IMR-90 (cell line): ENCODE measurements around the gene KCNT1. TPM values are rescaled to one million over a fixed set of nuclear protein-coding genes. Genes with fewer than 3 reads are reported as not detected.

ENCODE experiments used
- ATAC-seq: fragments of 200-7000 bp; cut with Tn5 transposase; 2 replicates; pipeline ENCODE4 v1.9.1; 2020; ENCODE audit warnings: low read depth, mild to moderate bottlenecking, moderate library complexity
- BruUV-seq: library from RNA; stranded (reverse); fragments of 400-500 nt; replicated peaks from 2 replicates; lab custom pipeline; 2021; lab: Mats Ljungman, UMichigan
- CTCF ChIA-PET: fragments of 300-600 bp; formaldehyde crosslinking; extraction: SDS; loops from one replicate; lab custom pipeline; 2021; ENCODE audit warnings: antibody characterized with exemption; lab: Yijun Ruan, JAX
- POLR2A ChIA-PET: fragments of 300-600 bp; sonication (Branson Sonifier 250); formaldehyde crosslinking; loops from one replicate; lab custom pipeline; 2022; ENCODE audit warnings: antibody characterized with exemption; ENCODE audit not compliant: unreplicated experiment; lab: Charles Lee
- DNase-seq: peaks from one replicate; pipeline ENCODE4 v3.0.0; 2013
- H2AFZ ChIP-seq: replicated peaks from 2 replicates; pipeline ENCODE3; 2013; ENCODE audit warnings: low read length, mild to moderate bottlenecking; ENCODE audit not compliant: poor library complexity
- H2AK5ac ChIP-seq: 2 replicates; pipeline ENCODE4 v1.6.1; 2013; ENCODE audit warnings: low read depth, low read length, inconsistent platforms
- H2AK9ac ChIP-seq: replicated peaks from 2 replicates; pipeline ENCODE3; 2013; ENCODE audit warnings: mild to moderate bottlenecking, low read depth, low read length, moderate library complexity; ENCODE audit not compliant: poor library complexity
- H2BK120ac ChIP-seq: 2 replicates; pipeline ENCODE4 v1.6.1; 2013; ENCODE audit warnings: low read depth, low read length, inconsistent platforms
- H2BK15ac ChIP-seq: 3 replicates; pipeline ENCODE4 v1.6.1; 2013; ENCODE audit warnings: low read depth, low read length, inconsistent platforms
- H2BK20ac ChIP-seq: 2 replicates; pipeline ENCODE4 v1.6.1; 2013; ENCODE audit warnings: low read depth, mild to moderate bottlenecking, inconsistent platforms, low read length, moderate library complexity
- H2BK5ac ChIP-seq: 2 replicates; pipeline ENCODE4 v1.6.1; 2013; ENCODE audit warnings: mild to moderate bottlenecking, low read depth, low read length, inconsistent platforms; ENCODE audit not compliant: poor library complexity, severe bottlenecking
- H3K14ac ChIP-seq: replicated peaks from 2 replicates; pipeline ENCODE4 v1.6.1; 2013; ENCODE audit warnings: low read depth, low read length, inconsistent platforms
- H3K18ac ChIP-seq: 2 replicates; pipeline ENCODE4 v1.6.1; 2013; ENCODE audit warnings: low read depth, low read length, control low read depth
- H3K23ac ChIP-seq: 2 replicates; pipeline ENCODE4 v1.6.1; 2013; ENCODE audit warnings: low read depth, low read length, inconsistent platforms
- H3K27ac ChIP-seq: 2 replicates; pipeline ENCODE4 v1.5.1; 2013; ENCODE audit warnings: mild to moderate bottlenecking, control low read depth, low read length; ENCODE audit not compliant: insufficient read depth
- H3K27me3 ChIP-seq: 2 replicates; pipeline ENCODE4 v1.6.1; 2013; ENCODE audit warnings: low read length; ENCODE audit not compliant: control insufficient read depth, insufficient read depth
- H3K36me3 ChIP-seq: 2 replicates; pipeline ENCODE4 v1.6.1; 2013; ENCODE audit warnings: low read length, mixed read lengths; ENCODE audit not compliant: control insufficient read depth, insufficient read depth
- H3K4ac ChIP-seq: 2 replicates; pipeline ENCODE4 v1.6.1; 2013; ENCODE audit warnings: low read depth, low read length, inconsistent platforms
- H3K4me1 ChIP-seq: 2 replicates; pipeline ENCODE4 v1.6.1; 2013; ENCODE audit warnings: low read length, mixed read lengths; ENCODE audit not compliant: control insufficient read depth, insufficient read depth
- H3K4me2 ChIP-seq: 2 replicates; pipeline ENCODE4 v1.6.1; 2013; ENCODE audit warnings: low read depth, mild to moderate bottlenecking, control low read depth, low read length, moderate library complexity
- H3K4me3 ChIP-seq: 2 replicates; pipeline ENCODE4 v1.5.1; 2013; ENCODE audit warnings: low read depth, mild to moderate bottlenecking, control low read depth, low read length, moderate library complexity; ENCODE audit not compliant: insufficient read depth
- H3K56ac ChIP-seq: 2 replicates; pipeline ENCODE4 v1.6.1; 2013; ENCODE audit warnings: low read length, inconsistent platforms; ENCODE audit not compliant: insufficient read depth; ENCODE audit errors: extremely low read depth
- H3K79me1 ChIP-seq, 2 experiments: 2 replicates each; pipeline ENCODE4 v1.6.1; 2013; ENCODE audit warnings: low read length in 2 of 2, inconsistent platforms in 1 of 2, low read depth in 1 of 2
- H3K9ac ChIP-seq: 2 replicates; pipeline ENCODE4 v1.6.1; 2013; ENCODE audit warnings: low read depth, low read length, control low read depth
- H3K9me1 ChIP-seq: 2 replicates; pipeline ENCODE4 v1.6.1; 2013; ENCODE audit warnings: low read length, inconsistent platforms; ENCODE audit not compliant: insufficient read depth
- H3K9me3 ChIP-seq: 2 replicates; pipeline ENCODE4 v1.6.1; 2013; ENCODE audit warnings: low read length; ENCODE audit not compliant: control insufficient read depth, insufficient read depth
- H4K20me1 ChIP-seq: 2 replicates; pipeline ENCODE4 v1.6.1; 2013; ENCODE audit warnings: low read length, inconsistent platforms; ENCODE audit not compliant: insufficient read depth
- H4K5ac ChIP-seq: 2 replicates; pipeline ENCODE4 v1.6.1; 2013; ENCODE audit warnings: mild to moderate bottlenecking, low read depth, low read length, control low read depth
- H4K8ac ChIP-seq, 2 experiments: 2 replicates each; pipeline ENCODE4 v1.6.1; 2013; ENCODE audit warnings: low read depth in 2 of 2, low read length in 2 of 2, control low read depth in 1 of 2, inconsistent platforms in 1 of 2
- H4K91ac ChIP-seq: 2 replicates; pipeline ENCODE4 v1.6.1; 2013; ENCODE audit warnings: low read depth, low read length, inconsistent platforms; ENCODE audit not compliant: insufficient read depth
- BHLHE40 ChIP-seq: fragments of 150-350 bp; IDR thresholded peaks from 2 replicates; pipeline ENCODE4 v1.6.1; 2016; ENCODE audit warnings: mild to moderate bottlenecking, low read depth, low read length
- CEBPB ChIP-seq: IDR thresholded peaks from 2 replicates; pipeline ENCODE4 v1.6.1; 2012; ENCODE audit warnings: low read depth, low read length, improper control_type of control experiment
- CHD1 ChIP-seq: IDR thresholded peaks from 2 replicates; pipeline ENCODE4 v1.6.1; 2012; ENCODE audit warnings: low read depth, low read length, improper control_type of control experiment
- FOS ChIP-seq: fragments of 150-350 bp; IDR thresholded peaks from 2 replicates; pipeline ENCODE4 v1.6.1; 2016; ENCODE audit warnings: low read depth, low read length
- MAFK ChIP-seq: IDR thresholded peaks from 2 replicates; pipeline ENCODE4 v1.6.1; 2012; ENCODE audit warnings: low read depth, low read length, improper control_type of control experiment
- MAZ ChIP-seq: IDR thresholded peaks from 2 replicates; pipeline ENCODE4 v1.6.1; 2012; ENCODE audit warnings: low read depth, mild to moderate bottlenecking, low read length, improper control_type of control experiment, moderate library complexity, borderline replicate concordance
- MXI1 ChIP-seq: IDR thresholded peaks from 2 replicates; pipeline ENCODE4 v1.6.1; 2012; ENCODE audit warnings: low read depth, mild to moderate bottlenecking, low read length, moderate library complexity, borderline replicate concordance
- NFE2L2 ChIP-seq: fragments of 150-350 bp; IDR thresholded peaks from 2 replicates; pipeline ENCODE4 v1.6.1; 2016; ENCODE audit warnings: low read depth, mild to moderate bottlenecking, low read length
- POLR2A ChIP-seq: IDR thresholded peaks from 2 replicates; pipeline ENCODE4 v1.6.1; 2012; ENCODE audit warnings: mild to moderate bottlenecking, low read depth, low read length
- RAD21 ChIP-seq: IDR thresholded peaks from 2 replicates; pipeline ENCODE4 v1.6.1; 2012; ENCODE audit warnings: low read length, improper control_type of control experiment
- RCOR1 ChIP-seq: IDR thresholded peaks from 2 replicates; pipeline ENCODE4 v1.6.1; 2012; ENCODE audit warnings: mild to moderate bottlenecking, low read length, improper control_type of control experiment; ENCODE audit not compliant: insufficient replicate concordance
- RFX5 ChIP-seq: IDR thresholded peaks from 2 replicates; pipeline ENCODE4 v1.8.0; 2012; ENCODE audit warnings: low read depth, mild to moderate bottlenecking, low read length, moderate library complexity
- SMC3 ChIP-seq: fragments of 150-350 bp; IDR thresholded peaks from 2 replicates; pipeline ENCODE4 v1.6.1; 2016; ENCODE audit warnings: low read depth, mild to moderate bottlenecking, antibody characterized with exemption, low read length, moderate library complexity
- WGBS, 2 experiments: methylation state at CpG; one replicate each; pipeline versions ENCODE4 v1.1.5 to v1.1.7; 2013; ENCODE audit warnings: missing lambda C conversion rate in 2 of 2; ENCODE audit not compliant: insufficient read length in 1 of 2; ENCODE audit errors: extremely low coverage in 2 of 2; 5-methylcytosine and 5-hydroxymethylcytosine counted together
- dilution Hi-C: fragments of 300-500 bp; cut with HindIII; formaldehyde crosslinking; loops from one replicate; pipeline ENCODE4 v1.14.3; 2018; ENCODE audit warnings: low sequenced_read_pairs; ENCODE audit not compliant: unreplicated experiment
- in situ Hi-C: fragments of 300-500 bp; cut with MboI; formaldehyde crosslinking; loops from 3 replicates; pipeline ENCODE4 v1.14.3; 2019; ENCODE audit warnings: low sequenced_read_pairs, inconsistent platforms, mixed read lengths
- intact Hi-C: fragments of 100-400 bp; cut with micrococcal nuclease; formaldehyde crosslinking; loops from 2 replicates; pipeline ENCODE4 v1.10.0; 2022
- polyA plus RNA-seq, 3 experiments: library from polyadenylated mRNA; depleted of rRNA; stranded (reverse); fragments of >200 nt; gene quantifications; 2 replicates each; pipeline ENCODE4 v1.2.3, GENCODE V29; 2012; ENCODE audit warnings: low replicate concordance in 1 of 3
- total RNA-seq: library from RNA; depleted of rRNA; stranded (reverse); fragments of >200 nt; gene quantifications from 2 replicates; pipeline ENCODE4 v1.2.3, GENCODE V29; 2012
- TF ChIP-seq, protein P1 (sequence below): fragments of 150-350 bp; IDR thresholded peaks from 2 replicates; pipeline ENCODE4 v1.6.1; 2017; ENCODE audit warnings: mild to moderate bottlenecking, antibody characterized with exemption, low read length, low read depth
- TF ChIP-seq, protein P2 (sequence below): conservative IDR thresholded peaks from 2 replicates; pipeline ENCODE4 v1.5.1; 2012; ENCODE audit warnings: mild to moderate bottlenecking, low read depth, low read length, improper control_type of control experiment
- TF ChIP-seq, protein P3 (sequence below): fragments of 150-350 bp; IDR thresholded peaks from 2 replicates; pipeline ENCODE4 v1.6.1; 2016; ENCODE audit warnings: low read depth, mild to moderate bottlenecking, low read length, moderate library complexity, borderline replicate concordance

Gene KCNT1
- total and polyA plus RNA-seq, 2 of the 4 experiments (the other 2 are of a cell fraction), result not detected

- no peak overlapping the region for H3K56ac ChIP-seq
- no peak overlapping the region for H3K9ac ChIP-seq
- no peak overlapping the region for H3K27ac ChIP-seq
- BruUV-seq, result no TSS peak
- H2AK5ac ChIP-seq, result no peak overlapping the region
- in situ Hi-C loops, result no loop called here
- peaks cover 16% of the 10 kb centered on the region for H4K20me1 ChIP-seq
- H3K36me3 ChIP-seq, result peaks cover 21% of the 10 kb centered on the region
- peaks cover 23 to 46% of the 10 kb centered on the region in 2 experiments for H3K79me1 ChIP-seq
- no peaks in the 10 kb centered on the region for H3K9me3 ChIP-seq
- H3K4ac ChIP-seq, result no peak overlapping the region
- intact Hi-C loops, result no loop called here
- no peak overlapping the region for H2AK9ac ChIP-seq
- H3K4me1 ChIP-seq, result no peaks in the 10 kb centered on the region
- H3K27me3 ChIP-seq, result no peaks in the 10 kb centered on the region
- ChIA-PET CTCF (no interaction called here), POLR2A (no interaction called here)
- H4K5ac ChIP-seq, result no peak overlapping the region
- H2BK20ac ChIP-seq, result no peak overlapping the region
- ATAC-seq (no peak), DNase-seq (no peak)
- no peak overlapping the region for H4K91ac ChIP-seq
- no peak overlapping the region for H2BK15ac ChIP-seq
- H4K8ac ChIP-seq, result no peak overlapping the region
- WGBS, 2 experiments, result 96% methylated on average over 8 of the region's 12 CpGs; no CpG with 5 or more reads in 1 of the 2 experiments
- no peak overlapping the region for H2BK120ac ChIP-seq
- TF ChIP-seq, protein P1, sequence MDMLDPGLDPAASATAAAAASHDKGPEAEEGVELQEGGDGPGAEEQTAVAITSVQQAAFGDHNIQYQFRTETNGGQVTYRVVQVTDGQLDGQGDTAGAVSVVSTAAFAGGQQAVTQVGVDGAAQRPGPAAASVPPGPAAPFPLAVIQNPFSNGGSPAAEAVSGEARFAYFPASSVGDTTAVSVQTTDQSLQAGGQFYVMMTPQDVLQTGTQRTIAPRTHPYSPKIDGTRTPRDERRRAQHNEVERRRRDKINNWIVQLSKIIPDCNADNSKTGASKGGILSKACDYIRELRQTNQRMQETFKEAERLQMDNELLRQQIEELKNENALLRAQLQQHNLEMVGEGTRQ, result no peak
- TF ChIP-seq SMC3 (no peak), RCOR1 (no peak), CHD1 (no peak), RAD21 (no peak), FOS (no peak), MAZ (no peak), POLR2A (no peak), MAFK (no peak), BHLHE40 (no peak), NFE2L2 (no peak), RFX5 (no peak), CEBPB (no peak), MXI1 (no peak)
- TF ChIP-seq, protein P2, sequence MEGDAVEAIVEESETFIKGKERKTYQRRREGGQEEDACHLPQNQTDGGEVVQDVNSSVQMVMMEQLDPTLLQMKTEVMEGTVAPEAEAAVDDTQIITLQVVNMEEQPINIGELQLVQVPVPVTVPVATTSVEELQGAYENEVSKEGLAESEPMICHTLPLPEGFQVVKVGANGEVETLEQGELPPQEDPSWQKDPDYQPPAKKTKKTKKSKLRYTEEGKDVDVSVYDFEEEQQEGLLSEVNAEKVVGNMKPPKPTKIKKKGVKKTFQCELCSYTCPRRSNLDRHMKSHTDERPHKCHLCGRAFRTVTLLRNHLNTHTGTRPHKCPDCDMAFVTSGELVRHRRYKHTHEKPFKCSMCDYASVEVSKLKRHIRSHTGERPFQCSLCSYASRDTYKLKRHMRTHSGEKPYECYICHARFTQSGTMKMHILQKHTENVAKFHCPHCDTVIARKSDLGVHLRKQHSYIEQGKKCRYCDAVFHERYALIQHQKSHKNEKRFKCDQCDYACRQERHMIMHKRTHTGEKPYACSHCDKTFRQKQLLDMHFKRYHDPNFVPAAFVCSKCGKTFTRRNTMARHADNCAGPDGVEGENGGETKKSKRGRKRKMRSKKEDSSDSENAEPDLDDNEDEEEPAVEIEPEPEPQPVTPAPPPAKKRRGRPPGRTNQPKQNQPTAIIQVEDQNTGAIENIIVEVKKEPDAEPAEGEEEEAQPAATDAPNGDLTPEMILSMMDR, result no peak
- TF ChIP-seq, protein P3, sequence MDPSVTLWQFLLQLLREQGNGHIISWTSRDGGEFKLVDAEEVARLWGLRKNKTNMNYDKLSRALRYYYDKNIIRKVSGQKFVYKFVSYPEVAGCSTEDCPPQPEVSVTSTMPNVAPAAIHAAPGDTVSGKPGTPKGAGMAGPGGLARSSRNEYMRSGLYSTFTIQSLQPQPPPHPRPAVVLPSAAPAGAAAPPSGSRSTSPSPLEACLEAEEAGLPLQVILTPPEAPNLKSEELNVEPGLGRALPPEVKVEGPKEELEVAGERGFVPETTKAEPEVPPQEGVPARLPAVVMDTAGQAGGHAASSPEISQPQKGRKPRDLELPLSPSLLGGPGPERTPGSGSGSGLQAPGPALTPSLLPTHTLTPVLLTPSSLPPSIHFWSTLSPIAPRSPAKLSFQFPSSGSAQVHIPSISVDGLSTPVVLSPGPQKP, result no peak
- H3K18ac ChIP-seq, result no peak overlapping the region
- no peak overlapping the region for H3K4me3 ChIP-seq
- H2AFZ ChIP-seq, result no peak overlapping the region
- dilution Hi-C loops, result no loop called here
- no peak overlapping the region for H3K23ac ChIP-seq
- no peaks in the 10 kb centered on the region for H3K9me1 ChIP-seq
- no peak overlapping the region for H2BK5ac ChIP-seq
- H3K4me2 ChIP-seq, result no peak overlapping the region
- H3K14ac ChIP-seq, result no peak overlapping the region
Observed at GRCh38 chr9:135827301-135827700, 125.3 kb downstream of the KCNT1 start.
